Measurements from ENCODE around the gene OVCA2. TPM values are rescaled to one million over a fixed set of nuclear protein-coding genes. Genes with fewer than 3 reads are reported as not detected.
A peak's percentile ranks its signal among the peaks of the same experiment; 100 is the strongest.

Gene OVCA2
- total RNA-seq, 4 donors from 2014 or later, result 36.6 to 51.5 (median 42.7) TPM

GRCh38 chr17:2049333-2050299, 7.8 kb downstream of the OVCA2 start:
- 5% methylated on average over 34 of the region's 104 CpGs for WGBS
- Histone ChIP-seq H3K4me3 (peak overlapping the region; percentile 85), H3K27me3 (peaks cover 27% of the 10 kb centered on the region), H3K4me1 (peaks cover 45% of the 10 kb centered on the region), H3K36me3 (no peaks in the 10 kb centered on the region), H3K27ac (peak overlapping the region; percentile 68), H3K9me3 (no peaks in the 10 kb centered on the region)
- peak; percentile 92 to 94 for DNase-seq (ENCODE audit: low spot score in 2 of 2)
- no peak for TF ChIP-seq POLR2A (IDR thresholded peaks at IDR 0.05)
- no peak for TF ChIP-seq CTCF (IDR thresholded peaks at IDR 0.05)
- TF ChIP-seq POLR2AphosphoS5 (IDR thresholded peaks at IDR 0.05), result no peak
- no peak for TF ChIP-seq EP300 (IDR thresholded peaks at IDR 0.05)

GRCh38 chr17:2050300-2051060, 8.7 kb downstream of the OVCA2 start:
- no peaks in the 10 kb centered on the region for H3K36me3 ChIP-seq
- TF ChIP-seq CTCF (IDR thresholded peaks at IDR 0.05) (no peak), EP300 (IDR thresholded peaks at IDR 0.05) (no peak), POLR2AphosphoS5 (IDR thresholded peaks at IDR 0.05) (no peak), POLR2A (IDR thresholded peaks at IDR 0.05) (no peak)
- H3K4me1 ChIP-seq, result peaks cover 53% of the 10 kb centered on the region
- WGBS, result no CpG with 5 or more reads among the region's 88 CpGs
- DNase-seq (ENCODE audit: low spot score in 2 of 2), result peak in 1 of 2 donors; percentile 84
- peaks cover 28% of the 10 kb centered on the region for H3K27me3 ChIP-seq
- H3K9me3 ChIP-seq, result no peaks in the 10 kb centered on the region
- peak overlapping the region; percentile 85 for H3K4me3 ChIP-seq
- peak overlapping the region; percentile 48 for H3K27ac ChIP-seq

- H3K4me1 ChIP-seq, result peaks cover 60% of the 10 kb centered on the region
- H3K27me3 ChIP-seq, result peaks cover 28% of the 10 kb centered on the region
Measured at GRCh38 chr17:2051061-2051932, 9.5 kb downstream of the OVCA2 start.

GRCh38 chr17:2051933-2052559, 10.2 kb downstream of the OVCA2 start:
- no peak overlapping the region for H3K27ac ChIP-seq
- H3K36me3 ChIP-seq, result no peaks in the 10 kb centered on the region
- WGBS, result 57% methylated on average over 14 of the region's 14 CpGs
- TF ChIP-seq EP300 (IDR thresholded peaks at IDR 0.05) (no peak), POLR2A (IDR thresholded peaks at IDR 0.05) (no peak), CTCF (IDR thresholded peaks at IDR 0.05) (no peak), POLR2AphosphoS5 (IDR thresholded peaks at IDR 0.05) (no peak)
- no peak overlapping the region for H3K4me3 ChIP-seq
- no peaks in the 10 kb centered on the region for H3K9me3 ChIP-seq
- H3K4me1 ChIP-seq, result peaks cover 67% of the 10 kb centered on the region
- peak in 1 of 2 donors; percentile 68 for DNase-seq (ENCODE audit: low spot score in 2 of 2)
- H3K27me3 ChIP-seq, result peaks cover 31% of the 10 kb centered on the region

More at GRCh38 chr17:2051061-2051932, 9.5 kb downstream of the OVCA2 start:
- no peak for TF ChIP-seq POLR2A (IDR thresholded peaks at IDR 0.05)
- TF ChIP-seq CTCF (IDR thresholded peaks at IDR 0.05), result no peak
- no peak for TF ChIP-seq POLR2AphosphoS5 (IDR thresholded peaks at IDR 0.05)
- no peak for TF ChIP-seq EP300 (IDR thresholded peaks at IDR 0.05)
- Histone ChIP-seq H3K27ac (no peak overlapping the region), H3K9me3 (no peaks in the 10 kb centered on the region), H3K36me3 (no peaks in the 10 kb centered on the region), H3K4me3 (peak overlapping the region; percentile 85)
- 16% methylated on average over 47 of the region's 81 CpGs for WGBS
- DNase-seq (ENCODE audit: low spot score in 2 of 2), result peak in 1 of 2 donors; percentile 72

Measured in suprapubic skin (tissue), 4 donors.